ENCODE results near the gene TSPY8. TPM values are rescaled to one million over a fixed set of nuclear protein-coding genes. Genes with fewer than 3 reads are reported as not detected.
A peak's percentile ranks its signal among the peaks of the same experiment; 100 is the strongest.
"Not testable (repeated sequence)": the region's sequence is repeated elsewhere in the genome, so short reads cannot be mapped to it uniquely, and the experiment has no call there.

The TSPY8 gene, protein sequence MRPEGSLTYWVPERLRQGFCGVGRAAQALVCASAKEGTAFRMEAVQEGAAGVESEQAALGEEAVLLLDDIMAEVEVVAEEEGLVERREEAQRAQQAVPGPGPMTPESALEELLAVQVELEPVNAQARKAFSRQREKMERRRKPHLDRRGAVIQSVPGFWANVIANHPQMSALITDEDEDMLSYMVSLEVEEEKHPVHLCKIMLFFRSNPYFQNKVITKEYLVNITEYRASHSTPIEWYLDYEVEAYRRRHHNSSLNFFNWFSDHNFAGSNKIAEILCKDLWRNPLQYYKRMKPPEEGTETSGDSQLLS
- not detected for total RNA-seq
- long read RNA-seq = 0 reads

DNA sequence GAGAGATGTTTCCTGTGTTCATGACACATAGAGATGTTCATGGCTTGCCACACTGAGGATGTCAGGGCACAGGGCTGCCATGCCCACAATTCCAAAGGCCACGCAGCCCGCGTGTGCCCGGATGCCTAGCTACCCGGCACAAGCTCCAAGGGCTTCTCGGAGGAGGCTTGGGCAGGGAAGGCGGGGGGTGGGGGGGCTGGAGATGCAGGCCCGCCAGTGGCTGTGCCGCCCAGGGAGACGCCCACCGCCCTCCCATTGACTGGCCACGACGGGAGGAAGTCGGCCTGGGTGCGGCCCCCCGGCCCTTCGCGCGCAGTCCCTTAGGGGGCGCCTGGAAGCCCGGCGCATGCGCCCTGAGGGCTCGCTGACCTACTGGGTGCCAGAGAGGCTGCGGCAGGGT, at the start of gene TSPY8:
TSPY8 (plus strand) TSS at position 301 of the 400 bp plus-strand sequence; CDS start at position 347, 46 bp downstream.
- intact Hi-C loops (cut with micrococcal nuclease); ATAC-seq; DNase-seq: not testable (repeated sequence)

DNA sequence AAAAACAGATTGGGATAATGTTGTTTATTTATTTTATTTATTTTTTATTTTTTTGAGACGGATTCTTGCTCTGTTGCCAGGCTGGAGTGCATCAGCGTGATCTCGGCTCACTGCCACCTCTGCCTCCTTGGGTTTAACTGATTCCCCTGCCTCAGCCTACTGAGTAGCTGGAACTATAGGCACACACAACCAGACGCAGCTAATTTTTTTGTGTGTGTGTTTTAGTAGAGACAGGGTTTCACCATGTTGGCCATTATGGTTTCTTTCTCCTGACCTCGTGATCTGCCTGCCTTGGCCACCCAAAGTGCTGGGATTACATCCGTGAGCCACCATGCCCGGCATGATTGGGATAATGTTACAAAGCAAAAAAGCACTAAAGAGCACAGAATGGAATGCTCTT, 36.6 kb upstream of the TSPY8 start:
- intact Hi-C loops (cut with micrococcal nuclease) = no loop called here
- DNase-seq (no peak), ATAC-seq (no peak)

DNA sequence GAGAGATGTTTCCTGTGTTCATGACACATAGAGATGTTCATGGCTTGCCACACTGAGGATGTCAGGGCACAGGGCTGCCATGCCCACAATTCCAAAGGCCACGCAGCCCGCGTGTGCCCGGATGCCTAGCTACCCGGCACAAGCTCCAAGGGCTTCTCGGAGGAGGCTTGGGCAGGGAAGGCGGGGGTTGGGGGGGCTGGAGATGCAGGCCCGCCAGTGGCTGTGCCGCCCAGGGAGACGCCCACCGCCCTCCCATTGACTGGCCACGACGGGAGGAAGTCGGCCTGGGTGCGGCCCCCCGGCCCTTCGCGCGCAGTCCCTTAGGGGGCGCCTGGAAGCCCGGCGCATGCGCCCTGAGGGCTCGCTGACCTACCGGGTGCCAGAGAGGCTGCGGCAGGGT, 20.4 kb upstream of the TSPY8 start, which contains the start of gene TSPY4:
TSPY4 (plus strand) TSS at position 301 of the 400 bp plus-strand sequence; CDS start at position 347, 46 bp downstream.
- DNase-seq; ATAC-seq; intact Hi-C loops (cut with micrococcal nuclease): not testable (repeated sequence)

- intact Hi-C loops (cut with micrococcal nuclease); ATAC-seq: not testable (repeated sequence)
- peak; percentile 15 for DNase-seq
Observed at GRCh38 chrY:9396527-9396926, 38.9 kb downstream of the TSPY8 start.

- intact Hi-C loops (cut with micrococcal nuclease); ATAC-seq; DNase-seq: not testable (repeated sequence)
Observed at GRCh38 chrY:9398121-9398520, 40.5 kb downstream of the TSPY8 start, which contains the start of gene TSPY3. Gene TSPY3, plus strand, starts transcription at chrY:9398421. Its CDS starts 46 bp downstream, at chrY:9398467.

Other genes with a start within 250 kb of the TSPY8 start
- gene TSPY4, start 20.3 kb upstream of the TSPY8 start, total RNA-seq = not detected
- gene TSPY3, start 40.6 kb downstream of the TSPY8 start, total RNA-seq = not detected
- gene TSPY1, start 109.2 kb downstream of the TSPY8 start, total RNA-seq = not detected
- gene TSPY9, start 129.5 kb downstream of the TSPY8 start, total RNA-seq = not detected
- not detected for gene TSPY10, start 170.1 kb downstream of the TSPY8 start, total RNA-seq